ENCODE results near the gene CACNA1C. TPM values are rescaled to one million over a fixed set of nuclear protein-coding genes. Genes with fewer than 3 reads are reported as not detected.

CACNA1C gene
- total RNA-seq, 1 donor, result 16.6 TPM

DNA sequence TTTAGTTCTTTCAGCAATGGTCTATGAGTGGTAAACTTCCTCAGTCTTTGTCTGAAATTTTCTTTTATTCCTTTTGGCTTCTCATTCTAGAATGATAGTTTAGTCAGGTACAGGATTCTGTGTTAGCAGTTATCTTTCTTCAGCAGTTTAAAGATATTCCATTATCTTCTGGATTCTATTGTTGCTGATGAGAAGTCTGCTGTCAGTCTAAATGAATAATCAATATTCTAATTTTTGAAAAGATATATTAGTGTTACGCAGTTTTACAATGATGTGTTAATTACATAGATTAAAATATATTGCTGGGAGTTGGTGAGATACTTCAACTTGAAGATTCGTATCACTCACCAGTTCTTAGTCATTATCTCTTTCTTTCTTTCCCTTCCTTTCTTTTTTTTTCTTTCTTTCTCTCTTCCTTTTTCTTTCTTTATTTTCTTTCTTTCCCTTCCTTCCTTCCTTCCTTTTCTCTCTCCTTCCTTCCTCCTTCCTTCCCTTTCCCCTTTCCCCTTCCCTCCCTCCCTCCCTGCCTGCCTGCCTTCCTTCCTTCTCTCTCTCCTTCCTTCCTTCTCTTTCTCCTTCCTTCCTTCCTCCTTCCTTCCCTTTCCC lies 17.8 kb downstream of the CACNA1C start:
- no peak overlapping the region for H3K4me3 ChIP-seq (ENCODE audit: low read depth, low read length)
- DNase-seq (ENCODE audit: low read depth), result no peak
- no peak for TF ChIP-seq CTCF (IDR thresholded peaks at IDR 0.05; ENCODE audit: insufficient read depth, low read length)

DNA sequence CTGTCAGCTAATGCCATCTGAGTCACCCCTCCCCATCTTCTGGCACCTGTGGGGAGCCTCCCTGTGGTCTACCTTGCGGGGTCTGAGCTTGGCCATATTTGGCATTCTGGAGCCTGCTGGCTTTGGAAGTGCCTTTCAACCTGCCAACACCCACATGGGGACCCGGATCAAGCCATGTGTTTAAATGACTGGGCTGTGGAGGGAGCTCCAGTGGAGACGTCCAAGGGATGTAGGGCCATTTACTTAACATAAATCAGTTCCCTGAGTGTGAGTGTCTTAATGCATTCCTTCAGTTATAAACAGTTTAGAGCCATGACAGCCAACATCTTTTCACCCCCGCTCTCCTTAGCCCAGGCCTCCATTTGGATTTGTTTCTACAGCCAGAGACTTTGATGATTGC lies 22.0 kb downstream of the CACNA1C start:
- H3K4me3 ChIP-seq (ENCODE audit: low read depth, low read length), result no peak overlapping the region
- no peak for DNase-seq (ENCODE audit: low read depth)
- no peak for TF ChIP-seq CTCF (IDR thresholded peaks at IDR 0.05; ENCODE audit: insufficient read depth, low read length)

- peak overlapping the region; percentile 6 for H3K4me3 ChIP-seq (ENCODE audit: low read depth, low read length)
- TF ChIP-seq CTCF (IDR thresholded peaks at IDR 0.05; ENCODE audit: insufficient read depth, low read length), result no peak
- DNase-seq (ENCODE audit: low read depth), result no peak
These were observed 22.9 kb downstream of the CACNA1C start for GRCh38 chr12:2075508-2076195.

GRCh38 chr12:2076196-2076570 lies 23.4 kb downstream of the CACNA1C start:
- DNase-seq (ENCODE audit: low read depth), result peak; percentile 77
- peak overlapping the region; percentile 6 for H3K4me3 ChIP-seq (ENCODE audit: low read depth, low read length)
- no peak for TF ChIP-seq CTCF (IDR thresholded peaks at IDR 0.05; ENCODE audit: insufficient read depth, low read length)

DNA sequence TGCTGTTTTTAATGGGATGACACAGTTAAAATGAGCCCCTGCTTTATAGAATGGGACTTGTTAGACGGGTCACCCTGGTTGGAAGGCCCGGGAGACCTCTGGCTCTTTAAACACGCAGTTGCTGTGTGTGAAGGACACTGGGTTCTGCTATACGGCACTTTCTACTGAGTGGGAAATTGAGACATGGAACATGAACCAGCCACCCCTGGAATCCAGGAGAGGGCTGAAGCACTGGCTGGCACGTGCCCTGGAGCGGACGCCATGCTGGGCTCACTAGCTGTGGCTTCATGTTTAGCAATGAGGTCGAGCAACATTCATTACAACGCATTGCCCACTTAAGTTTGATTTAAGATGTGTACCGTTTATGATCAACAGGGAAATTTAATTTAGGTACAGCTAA lies 23.9 kb downstream of the CACNA1C start:
- no peak for TF ChIP-seq CTCF (IDR thresholded peaks at IDR 0.05; ENCODE audit: insufficient read depth, low read length)
- H3K4me3 ChIP-seq (ENCODE audit: low read depth, low read length), result no peak overlapping the region
- DNase-seq (ENCODE audit: low read depth), result no peak

GRCh38 chr12:2080604-2081003 lies 27.8 kb downstream of the CACNA1C start:
- H3K4me3 ChIP-seq (ENCODE audit: low read depth, low read length), result no peak overlapping the region
- no peak for DNase-seq (ENCODE audit: low read depth)
- no peak for TF ChIP-seq CTCF (IDR thresholded peaks at IDR 0.05; ENCODE audit: insufficient read depth, low read length)

Measured in fibroblast of the aortic adventitia (primary cell).